Cardiac septum (tissue), 1 donor: Measurements from ENCODE around the gene MUC5AC. TPM values are rescaled to one million over a fixed set of nuclear protein-coding genes. Genes with fewer than 3 reads are reported as not detected.
"Not testable (repeated sequence)": the region's sequence is repeated elsewhere in the genome, so short reads cannot be mapped to it uniquely, and the experiment has no call there.

Experiments used
- DNase-seq: peaks from one replicate; pipeline ENCODE4 v3.0.0-alpha.2; 2020; ENCODE audit warnings: low spot score
- intact Hi-C: fragments of 100-400 bp; cut with DNase I; formaldehyde crosslinking; loops from one replicate; pipeline ENCODE4 v1.14.0; 2022
- total RNA-seq: library from RNA; stranded (reverse); fragmentation: NEBNext Ultra II Directional; extraction: Animal tissue kit (Norgen Biotek cat#: 25700); gene quantifications from one replicate; pipeline ENCODE4 v1.2.1, GENCODE V29; 2021
- donor health status: DM: no; HTN: no; CAD: no.

The MUC5AC gene
- total RNA-seq, 1 donor from 2014 or later: not detected

DNA sequence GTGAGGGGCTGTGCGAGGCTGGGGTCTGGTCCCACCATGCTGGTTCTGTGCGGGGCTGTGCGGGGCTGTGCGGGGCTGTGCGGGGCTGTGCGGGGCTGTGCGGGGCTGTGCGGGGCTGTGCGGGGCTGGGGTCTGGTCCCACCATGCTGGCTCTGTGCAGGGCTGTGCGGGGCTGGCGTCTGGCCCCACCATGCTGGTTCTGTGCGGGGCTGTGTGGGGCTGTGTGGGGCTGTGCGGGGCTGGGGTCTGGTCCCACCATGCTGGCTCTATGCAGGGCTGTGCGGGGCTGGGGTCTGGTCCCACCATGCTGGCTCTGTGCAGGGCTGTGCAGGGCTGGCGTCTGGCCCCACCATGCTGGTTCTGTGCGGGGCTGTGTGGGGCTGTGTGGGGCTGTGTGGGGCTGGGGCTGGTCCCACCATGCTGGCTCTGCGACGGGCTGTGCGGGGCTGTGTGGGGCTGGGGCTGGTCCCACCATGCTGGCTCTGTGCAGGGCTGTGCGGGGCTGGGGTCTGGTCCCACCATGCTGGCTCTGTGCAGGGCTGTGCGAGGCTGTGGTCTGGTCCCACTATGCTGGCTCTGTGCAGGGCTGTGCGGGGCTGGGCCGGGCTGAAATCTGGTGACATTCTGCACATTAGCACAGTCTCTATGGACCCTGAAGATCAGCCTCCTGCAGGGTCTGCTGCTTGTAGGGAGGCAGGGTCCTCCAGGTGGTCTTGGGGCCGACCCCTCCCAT, 1.9 kb downstream of the MUC5AC start:
- intact Hi-C loops, DNase-seq: not testable (repeated sequence)

GRCh38 chr11:1160231-1161101, 2.7 kb downstream of the MUC5AC start:
- intact Hi-C loops: no loop called here
- peak; percentile 74 for DNase-seq

DNA sequence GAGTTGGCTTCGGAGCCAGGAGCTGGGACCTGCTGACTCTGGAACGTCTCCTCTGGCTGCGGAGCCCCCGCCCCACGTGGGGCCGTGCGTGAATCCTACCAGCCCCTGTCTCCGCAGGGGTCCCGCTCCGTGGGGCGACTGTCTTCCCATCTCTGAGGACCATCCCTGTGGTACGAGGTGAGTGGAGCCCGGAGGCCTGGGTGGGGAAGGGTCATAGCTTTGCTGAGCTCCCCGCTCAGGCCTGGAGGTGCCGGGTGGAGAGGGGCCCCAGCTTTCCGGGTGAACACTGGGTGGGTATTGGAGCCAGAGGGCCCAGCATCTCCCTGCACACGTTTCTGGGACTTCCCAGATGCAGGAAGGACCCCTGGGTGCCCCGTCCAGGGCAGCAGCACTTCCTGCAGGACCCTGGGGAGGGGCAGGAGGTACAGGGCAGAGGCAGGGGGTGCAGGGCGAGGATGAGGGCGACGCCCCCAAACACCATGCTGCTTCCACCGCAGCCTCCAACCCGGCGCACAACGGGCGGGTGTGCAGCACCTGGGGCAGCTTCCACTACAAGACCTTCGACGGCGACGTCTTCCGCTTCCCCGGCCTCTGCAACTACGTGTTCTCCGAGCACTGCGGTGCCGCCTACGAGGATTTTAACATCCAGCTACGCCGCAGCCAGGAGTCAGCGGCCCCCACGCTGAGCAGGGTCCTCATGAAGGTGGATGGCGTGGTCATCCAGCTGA, 3.8 kb downstream of the MUC5AC start:
- DNase-seq: peak; percentile 43

DNA sequence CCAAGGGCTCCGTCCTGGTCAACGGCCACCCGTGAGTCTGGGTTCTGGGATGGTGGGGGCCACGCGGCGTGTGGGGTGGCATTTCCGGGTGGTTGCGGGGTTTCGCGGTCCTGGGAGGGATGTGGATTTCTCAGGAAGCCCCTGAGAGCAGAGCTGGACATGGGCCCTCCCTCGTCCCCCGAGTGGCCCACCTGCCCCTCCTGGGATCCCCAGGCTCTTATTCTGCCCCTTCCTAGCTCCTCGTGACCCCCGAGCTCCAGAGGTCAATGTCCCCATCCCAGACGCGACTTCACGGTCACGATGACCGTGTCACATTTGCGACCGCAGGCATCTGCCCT, 4.4 kb downstream of the MUC5AC start:
- DNase-seq: peak; percentile 60
- intact Hi-C loops: no loop called here

More for the DNA sequence above, 3.8 kb downstream of the MUC5AC start:
- intact Hi-C loops: no loop called here

DNA sequence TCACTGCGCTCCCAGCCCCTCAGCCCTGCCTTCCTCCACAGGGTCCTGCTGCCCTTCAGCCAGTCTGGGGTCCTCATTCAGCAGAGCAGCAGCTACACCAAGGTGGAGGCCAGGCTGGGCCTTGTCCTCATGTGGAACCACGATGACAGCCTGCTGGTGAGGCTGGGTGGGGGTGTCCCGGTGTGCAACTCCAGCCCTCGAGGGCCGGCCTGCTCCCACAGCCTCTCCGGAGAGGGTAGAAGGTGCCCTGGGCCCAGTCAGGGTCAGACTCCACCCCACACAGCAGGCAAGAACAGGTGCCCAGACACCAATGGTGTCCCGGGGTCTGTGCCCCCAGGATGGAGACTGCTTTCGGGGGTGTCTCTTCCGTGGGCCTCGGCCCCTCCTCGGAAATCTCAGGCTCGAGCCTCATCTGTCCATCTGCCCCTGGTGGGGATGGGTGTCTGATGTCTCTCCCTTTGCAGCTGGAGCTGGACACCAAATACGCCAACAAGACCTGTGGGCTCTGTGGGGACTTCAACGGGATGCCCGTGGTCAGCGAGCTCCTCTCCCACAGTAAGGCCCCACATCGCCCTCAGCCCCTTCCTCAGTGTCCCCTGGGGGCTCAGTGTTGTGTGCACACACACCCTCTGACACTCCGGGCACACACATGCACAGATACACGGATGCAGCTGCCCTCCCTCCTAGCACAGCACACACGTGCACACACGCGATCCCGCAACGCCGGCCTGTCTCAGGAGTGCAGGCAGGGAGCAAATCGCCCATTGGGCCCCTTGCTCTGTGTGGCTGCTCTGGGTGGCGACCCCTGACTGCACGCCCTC, 4.9 kb downstream of the MUC5AC start:
- intact Hi-C loops: no loop called here
- DNase-seq: peak; percentile 74

GRCh38 chr11:1163321-1163910, 5.7 kb downstream of the MUC5AC start:
- DNase-seq: no peak
- intact Hi-C loops: no loop called here

DNA sequence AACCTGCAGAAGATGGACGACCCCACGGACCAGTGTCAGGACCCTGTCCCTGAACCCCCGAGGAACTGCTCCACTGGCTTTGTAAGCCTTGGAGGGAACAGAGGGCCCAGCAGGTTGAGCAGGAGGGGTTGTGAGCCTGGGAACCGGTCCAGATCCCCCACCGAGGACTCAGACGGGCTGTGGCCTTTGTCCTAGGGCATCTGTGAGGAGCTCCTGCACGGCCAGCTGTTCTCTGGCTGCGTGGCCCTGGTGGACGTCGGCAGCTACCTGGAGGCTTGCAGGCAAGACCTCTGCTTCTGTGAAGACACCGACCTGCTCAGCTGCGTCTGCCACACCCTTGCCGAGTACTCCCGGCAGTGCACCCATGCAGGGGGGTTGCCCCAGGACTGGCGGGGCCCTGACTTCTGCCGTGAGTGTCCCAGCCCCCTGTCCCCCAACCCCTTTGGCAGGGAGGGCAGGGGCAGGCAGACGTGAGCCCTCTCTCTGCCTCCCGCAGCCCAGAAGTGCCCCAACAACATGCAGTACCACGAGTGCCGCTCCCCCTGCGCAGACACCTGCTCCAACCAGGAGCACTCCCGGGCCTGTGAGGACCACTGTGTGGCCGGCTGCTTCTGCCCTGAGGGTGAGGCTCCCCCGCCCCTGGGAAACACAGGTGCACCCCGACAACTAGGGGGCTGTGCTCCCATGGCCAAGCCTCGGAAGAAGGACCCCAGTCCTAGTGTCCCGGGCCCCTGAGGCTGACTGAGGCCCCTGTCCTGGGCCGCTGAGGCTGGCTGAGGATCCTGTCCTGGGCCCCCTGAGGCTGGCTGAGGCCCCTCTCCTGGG, 6.4 kb downstream of the MUC5AC start:
- intact Hi-C loops: no loop called here
- DNase-seq: no peak

- intact Hi-C loops, DNase-seq: not testable (repeated sequence)
Observed at GRCh38 chr11:1164779-1165255, 7.1 kb downstream of the MUC5AC start.

DNA sequence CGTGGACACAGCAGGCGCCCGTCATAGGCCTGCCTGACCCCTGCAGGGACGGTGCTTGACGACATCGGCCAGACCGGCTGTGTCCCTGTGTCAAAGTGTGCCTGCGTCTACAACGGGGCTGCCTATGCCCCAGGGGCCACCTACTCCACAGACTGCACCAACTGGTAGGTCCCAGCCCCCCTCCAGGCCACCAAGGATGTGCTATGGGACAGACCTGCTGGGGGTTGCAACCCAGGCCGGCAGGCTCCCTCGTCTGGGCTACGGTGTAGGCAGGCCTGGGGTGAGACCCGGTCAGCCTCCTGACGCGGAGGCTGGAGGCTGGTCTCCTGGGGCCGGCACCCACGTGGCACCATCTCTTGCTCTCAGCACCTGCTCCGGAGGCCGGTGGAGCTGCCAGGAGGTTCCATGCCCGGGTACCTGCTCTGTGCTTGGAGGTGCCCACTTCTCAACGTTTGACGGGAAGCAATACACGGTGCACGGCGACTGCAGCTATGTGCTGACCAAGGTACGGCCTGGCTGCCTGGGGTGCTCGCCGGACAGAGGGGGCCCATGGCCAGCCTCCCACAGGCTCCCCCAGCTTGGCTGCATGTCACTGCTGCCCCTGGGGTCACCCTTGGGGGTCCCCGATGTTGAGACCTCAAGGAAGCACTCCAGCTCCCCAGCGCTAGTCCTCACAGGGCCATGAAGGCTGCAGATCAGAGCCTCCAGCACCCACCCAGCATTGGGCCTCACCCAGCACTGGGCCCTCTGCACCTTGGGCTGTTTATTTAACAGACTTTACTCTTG, 7.7 kb downstream of the MUC5AC start:
- intact Hi-C loops: no loop called here
- DNase-seq: no peak

GRCh38 chr11:1167256-1167655, 9.5 kb downstream of the MUC5AC start:
- no peak for DNase-seq
- intact Hi-C loops: no loop called here

- intact Hi-C loops: no loop called here
- no peak for DNase-seq
Observed at GRCh38 chr11:1167751-1168231, 10.0 kb downstream of the MUC5AC start.

DNA sequence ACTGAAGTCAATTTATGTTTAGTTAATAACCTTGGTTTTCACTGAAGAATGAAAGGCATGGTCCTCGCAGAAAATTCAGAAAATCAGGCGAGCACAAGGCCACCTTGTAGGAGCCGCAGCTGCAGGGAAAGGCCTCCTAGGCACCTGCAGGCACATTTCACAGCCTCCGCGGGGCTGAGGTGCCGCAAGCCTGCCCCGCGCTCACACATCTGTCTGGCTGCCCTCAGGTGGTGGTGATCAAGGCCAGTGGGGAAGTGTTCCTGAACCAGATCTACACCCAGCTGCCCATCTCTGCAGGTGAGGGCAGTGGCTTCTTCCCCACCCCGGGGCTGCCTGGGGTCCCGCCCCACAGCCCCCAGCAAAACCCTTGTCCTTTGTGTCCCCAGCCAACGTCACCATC, 10.5 kb downstream of the MUC5AC start:
- no peak for DNase-seq
- intact Hi-C loops: no loop called here

- no peak for DNase-seq
- intact Hi-C loops: no loop called here
Observed at GRCh38 chr11:1168721-1169161, 11.0 kb downstream of the MUC5AC start.

DNA sequence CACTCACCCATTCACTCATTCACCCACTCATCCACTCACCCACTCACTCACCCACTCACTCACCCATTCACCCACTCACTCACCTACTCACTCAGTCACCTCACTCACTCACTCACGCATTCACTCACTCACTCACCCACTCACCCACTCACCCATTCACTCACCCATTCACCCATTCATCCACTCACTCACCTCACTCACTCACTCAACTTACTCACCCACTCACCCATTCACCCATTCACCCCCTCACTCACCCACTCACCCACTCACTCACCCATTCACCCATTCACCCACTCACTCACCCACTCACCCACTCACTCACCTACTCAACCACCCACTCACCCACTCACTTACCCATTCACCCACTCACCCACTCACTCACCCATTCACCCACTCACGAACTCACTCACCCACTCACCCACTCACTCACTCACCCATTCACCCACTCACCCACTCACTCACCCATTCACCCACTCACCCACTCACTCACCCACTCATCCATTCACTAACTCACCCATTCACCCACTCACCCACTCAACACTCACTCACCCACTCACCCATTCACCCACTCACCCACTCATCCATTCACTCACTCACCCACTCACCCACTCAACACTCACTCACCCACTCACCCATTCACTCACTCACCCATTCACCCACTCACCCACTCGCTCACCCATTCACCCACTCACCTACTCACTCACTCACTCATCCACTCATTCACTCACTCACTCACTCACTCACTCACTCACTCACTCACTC, 13.7 kb downstream of the MUC5AC start:
- intact Hi-C loops: no loop called here
- DNase-seq: no peak

DNA sequence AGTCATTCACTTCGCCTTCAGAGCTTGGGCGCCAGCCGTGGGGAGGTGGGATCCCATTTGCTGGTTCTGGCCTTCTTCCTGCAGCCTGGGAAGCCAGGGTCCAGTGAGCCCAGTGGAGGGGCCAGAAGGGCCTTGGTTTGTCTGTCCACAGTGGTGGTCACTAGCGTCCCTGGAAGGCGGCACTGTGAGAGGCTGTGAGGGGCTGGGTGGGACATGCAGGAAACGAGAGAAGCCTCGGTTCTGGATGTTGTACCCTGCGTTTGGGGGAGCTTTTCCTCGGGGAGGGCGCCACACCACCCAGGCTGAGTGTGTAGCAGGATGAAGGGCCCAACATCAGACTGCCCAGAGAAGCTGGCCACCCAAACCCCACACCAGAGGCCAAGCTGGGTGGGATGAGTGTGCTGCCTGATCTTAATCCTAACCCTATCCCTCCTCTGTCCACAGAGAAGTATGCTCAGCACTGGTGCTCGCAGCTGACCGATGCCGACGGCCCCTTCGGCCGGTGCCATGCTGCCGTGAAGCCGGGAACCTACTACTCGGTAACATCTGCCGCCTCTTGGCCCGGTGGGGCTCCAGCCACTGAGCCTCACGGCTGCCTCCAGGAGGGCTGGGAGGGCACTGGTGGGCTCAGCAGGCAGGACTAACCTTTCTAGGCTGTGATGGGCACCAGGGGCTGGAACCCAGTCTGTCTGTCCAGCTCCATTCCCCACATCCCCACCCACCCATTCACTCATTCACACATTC, 14.4 kb downstream of the MUC5AC start:
- intact Hi-C loops: no loop called here
- DNase-seq: no peak

DNA sequence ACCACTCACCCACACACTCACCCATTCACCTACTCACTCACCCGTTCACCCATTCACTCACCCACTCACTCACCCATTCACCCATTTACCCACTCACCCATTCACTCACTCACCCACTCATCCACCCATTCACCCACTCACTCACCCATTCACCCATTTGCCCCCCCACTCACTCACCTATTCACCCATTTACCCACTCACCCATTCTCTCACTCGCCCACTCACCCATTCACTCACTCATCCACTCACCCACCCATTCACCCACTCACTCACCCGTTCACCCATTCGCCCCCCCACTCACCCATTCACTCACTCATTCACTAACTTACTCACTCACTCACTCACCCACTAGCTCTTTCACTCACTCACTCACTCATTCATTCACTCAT, 15.0 kb downstream of the MUC5AC start:
- DNase-seq: no peak
- intact Hi-C loops: no loop called here
